GM21529 (cell line): ENCODE data around the gene AVPR2.

ENCODE experiments used
- ATAC-seq: cut with Tn5 transposase; IDR thresholded peaks from one replicate; pipeline ENCODE4 v1.9.1; 2021; ENCODE audit not compliant: unreplicated experiment

AVPR2 gene

DNA sequence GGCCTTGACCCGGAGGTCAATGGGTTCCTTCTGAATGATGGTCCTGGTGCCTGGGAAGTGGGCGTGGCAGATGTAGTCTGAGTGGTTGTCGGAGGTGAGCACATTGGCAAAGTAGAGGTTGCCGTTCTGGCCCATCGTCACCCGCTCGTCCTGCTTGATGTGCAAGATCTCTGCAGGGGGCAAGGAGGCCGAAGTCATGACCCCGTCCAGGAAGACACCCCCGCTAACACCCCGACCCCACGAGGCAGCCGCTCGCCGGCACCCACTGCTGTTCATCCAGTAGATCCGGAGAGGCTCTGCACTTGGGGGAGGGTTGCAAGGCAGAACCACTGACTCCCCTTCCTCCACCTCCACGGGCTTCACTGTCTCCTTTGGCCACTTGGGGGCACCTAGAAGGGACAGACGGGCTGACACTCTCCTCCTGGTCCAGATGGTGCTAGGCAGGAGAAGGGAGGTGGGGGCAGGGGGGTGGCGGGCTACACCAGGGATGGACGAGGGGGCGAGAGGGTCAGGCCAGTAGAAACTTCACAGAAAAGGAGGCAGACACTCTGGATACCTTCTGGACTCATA, 33.6 kb upstream of the AVPR2 start:
- ATAC-seq = no peak

DNA sequence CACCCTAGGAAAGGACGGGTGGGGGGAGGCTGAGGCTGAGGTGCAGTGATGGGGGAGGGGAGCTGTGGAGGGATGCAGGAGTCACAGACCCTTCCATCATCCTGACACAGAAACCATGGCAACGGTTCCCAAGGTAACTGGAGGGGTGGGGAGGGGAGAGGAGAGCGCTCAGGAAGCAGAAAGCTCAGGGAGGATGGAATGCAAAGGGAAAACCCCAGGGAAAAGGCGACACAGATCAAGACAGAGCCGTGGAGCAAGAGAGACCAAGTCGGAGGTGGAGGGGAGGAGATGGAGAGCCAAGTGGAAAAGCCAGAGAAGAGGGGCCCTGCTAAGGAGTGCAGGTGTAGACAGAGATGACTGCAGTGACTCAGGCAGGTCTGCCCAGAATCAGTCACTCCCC, 33.0 kb upstream of the AVPR2 start:
- no peak for ATAC-seq

DNA sequence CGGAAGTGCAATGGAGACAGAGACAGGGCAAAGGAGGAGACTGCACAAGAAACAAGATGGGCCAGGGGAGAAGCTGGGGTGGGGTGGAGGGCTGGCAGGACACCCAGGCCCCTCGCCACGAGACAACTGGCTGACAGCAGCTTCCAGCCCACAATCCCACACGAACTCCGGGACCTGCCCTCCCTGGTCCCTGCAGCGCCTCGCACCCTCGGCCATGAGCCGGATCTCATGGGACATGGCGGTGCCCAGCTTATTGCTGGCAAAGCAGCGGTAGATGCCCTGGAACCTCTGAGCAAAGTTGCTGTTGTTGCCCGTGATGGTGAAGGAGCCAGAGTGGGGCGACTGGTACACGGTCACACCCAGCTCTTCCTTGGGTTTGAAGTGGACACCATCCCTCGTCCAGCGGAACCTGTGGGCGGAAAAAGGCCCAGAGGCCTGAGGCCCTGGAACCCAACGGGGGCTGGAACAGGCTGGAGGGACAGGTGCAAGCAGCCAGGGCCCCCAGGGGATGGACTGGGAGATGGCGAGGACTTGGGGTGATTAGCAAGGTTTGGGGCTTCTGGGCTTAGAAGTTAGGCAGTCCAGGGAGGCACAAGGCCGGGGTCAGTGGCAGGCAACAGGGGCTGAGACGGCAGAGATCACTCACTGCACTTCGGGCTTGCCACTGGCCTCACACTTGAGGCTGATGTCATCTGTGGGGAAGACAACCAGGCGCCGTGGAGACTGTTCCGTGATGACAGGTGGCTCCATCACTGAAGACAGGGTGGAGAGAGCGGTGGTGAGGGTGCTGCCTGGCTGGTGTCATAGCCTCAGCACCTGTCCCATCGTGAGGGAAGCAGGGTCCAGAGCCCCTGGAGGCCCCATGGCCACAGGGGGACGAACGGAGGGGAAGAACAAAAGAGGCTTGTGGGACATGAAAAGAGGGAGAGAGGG, 32.3 kb upstream of the AVPR2 start:
- ATAC-seq = no peak

DNA sequence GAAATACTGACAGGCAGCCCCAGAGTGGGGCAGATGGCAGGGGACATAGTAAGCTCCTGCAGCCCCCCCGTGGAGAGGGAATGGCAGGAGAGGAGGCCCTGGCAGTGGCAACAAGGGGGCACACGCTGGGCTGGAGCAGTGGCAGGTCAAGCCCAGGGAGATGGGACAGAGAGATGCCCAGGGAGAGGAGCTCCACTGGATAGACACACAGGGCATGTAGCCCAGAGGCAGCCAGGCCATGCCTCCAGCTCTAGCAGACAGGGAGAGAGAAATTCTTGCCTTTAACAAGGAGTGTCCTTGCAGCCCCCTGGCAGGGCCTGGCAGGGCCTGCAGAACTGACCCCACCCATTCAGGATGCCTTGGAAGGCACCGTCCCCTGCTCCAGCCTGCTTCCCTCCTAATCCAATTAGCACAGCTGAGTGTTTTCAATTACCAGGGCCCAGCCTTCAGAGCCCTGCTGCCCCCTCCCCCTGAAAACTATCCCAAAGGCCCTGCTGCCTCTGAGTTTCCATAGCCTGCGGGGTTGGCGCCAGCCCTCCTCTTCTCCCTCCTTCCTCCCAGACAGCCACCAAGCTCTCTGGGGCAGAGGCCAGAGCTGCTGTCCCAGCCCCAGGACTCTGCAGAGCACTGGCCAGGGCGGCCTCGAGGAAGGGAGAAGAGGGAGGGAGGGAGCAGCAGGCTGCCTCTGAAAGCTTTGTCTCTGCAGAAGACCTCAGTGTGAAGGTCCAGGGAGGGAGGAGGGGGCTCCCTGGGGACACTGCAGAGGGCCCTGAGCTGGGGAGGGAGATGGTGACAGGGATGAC, 31.0 kb upstream of the AVPR2 start:
- ATAC-seq = no peak

DNA sequence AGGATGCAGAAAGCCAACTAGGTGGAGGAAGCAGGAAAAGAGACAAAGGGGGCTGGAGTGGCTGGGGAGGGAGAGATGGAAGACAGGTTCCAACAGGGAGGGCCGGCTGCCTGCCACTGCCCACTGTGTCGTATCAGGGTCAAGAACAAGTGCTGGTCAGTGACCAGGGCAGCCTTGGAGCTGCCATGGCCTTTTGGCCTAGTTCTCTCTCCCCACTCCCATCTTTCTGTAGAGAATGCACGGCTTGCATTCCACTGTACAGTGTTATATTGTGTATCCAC, 30.4 kb upstream of the AVPR2 start:
- no peak for ATAC-seq

DNA sequence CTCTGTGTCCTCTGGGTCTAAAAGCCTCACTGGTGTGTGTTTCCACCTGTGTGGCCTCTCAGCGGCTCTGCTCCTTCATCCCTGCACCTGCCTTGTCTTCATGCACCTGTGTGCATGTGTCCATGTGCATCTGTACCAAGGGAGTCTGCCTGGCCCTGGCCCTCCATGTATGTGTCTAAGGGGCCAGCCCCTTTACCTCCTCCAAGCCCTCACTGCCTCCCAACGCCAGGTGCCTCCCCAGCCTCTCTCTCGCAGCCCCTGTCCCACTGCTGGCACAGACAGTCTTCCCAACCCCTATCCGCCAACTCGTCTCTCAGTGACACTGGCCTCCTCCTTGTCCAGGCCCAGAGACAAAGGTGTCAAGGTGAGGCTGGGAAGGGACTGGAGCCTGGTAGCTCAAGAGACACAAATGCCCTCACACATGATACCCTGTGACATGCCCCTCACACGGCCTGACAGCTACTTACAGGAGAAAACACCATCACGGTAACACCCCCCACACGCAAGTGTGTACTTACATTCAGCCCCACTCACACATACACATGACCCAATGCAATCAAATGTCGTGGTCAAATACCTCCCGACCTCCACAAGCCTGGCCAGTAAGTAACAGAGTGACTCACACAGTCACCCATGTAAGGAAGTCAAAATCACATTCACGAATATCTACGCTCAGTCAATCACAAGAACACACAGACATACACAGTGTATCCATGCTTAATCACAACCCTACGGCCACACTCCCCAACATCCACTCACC, 29.9 kb upstream of the AVPR2 start:
- no peak for ATAC-seq

DNA sequence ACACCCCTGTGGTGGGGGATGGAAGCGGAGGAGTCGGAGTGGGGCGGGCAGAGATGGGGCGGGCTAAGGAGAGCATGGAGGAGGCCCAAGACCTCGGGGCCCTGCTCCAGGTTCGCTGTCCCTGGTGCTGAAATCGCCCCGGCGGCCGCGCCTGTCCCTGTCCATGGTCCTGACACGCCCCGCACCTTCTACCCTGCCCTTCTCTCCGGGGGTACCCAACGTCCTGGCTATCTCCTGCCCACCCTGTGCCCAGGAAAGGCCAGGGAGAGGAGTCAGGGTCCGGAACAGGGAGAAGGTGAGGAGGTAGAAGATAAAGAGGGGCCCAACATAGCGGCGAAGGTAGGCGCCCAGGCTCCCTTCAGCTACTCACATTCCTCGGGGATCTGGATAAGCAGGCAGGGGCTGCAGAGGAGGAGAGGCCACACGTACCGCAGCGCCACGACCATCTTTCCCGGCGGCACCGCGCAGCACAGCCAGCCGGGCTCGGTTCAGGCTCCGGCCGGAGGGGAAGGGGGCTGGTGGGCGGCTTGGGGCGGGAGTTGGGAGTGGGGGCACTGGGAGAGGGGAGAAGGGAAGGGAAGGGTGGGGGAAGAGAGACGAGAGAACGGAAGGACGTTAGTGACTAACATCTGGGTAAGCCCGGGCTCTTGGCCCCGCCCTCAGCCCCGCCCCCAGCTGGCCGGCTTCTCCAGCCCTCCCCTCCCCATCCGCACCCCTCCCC, 28.9 kb upstream of the AVPR2 start:
- no peak for ATAC-seq

DNA sequence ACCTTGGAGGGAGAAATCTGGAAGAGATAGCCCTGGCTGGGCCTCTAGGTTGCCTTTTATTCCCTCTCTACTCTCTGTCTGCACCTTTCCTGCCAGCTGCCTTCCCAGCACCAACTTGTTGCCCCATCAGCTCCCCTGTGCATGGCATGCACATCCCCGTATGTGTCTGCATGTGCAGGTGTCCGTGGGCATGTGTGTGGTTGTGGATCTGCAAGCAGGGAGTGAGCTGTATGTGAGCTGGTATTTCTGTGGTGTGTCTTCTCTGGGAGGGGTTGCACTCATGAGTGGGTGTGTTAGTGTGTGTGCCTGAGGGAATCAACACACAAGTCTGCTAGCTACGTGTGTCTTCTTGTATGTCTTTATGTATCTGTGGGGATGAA, 28.4 kb upstream of the AVPR2 start:
- ATAC-seq = no peak

DNA sequence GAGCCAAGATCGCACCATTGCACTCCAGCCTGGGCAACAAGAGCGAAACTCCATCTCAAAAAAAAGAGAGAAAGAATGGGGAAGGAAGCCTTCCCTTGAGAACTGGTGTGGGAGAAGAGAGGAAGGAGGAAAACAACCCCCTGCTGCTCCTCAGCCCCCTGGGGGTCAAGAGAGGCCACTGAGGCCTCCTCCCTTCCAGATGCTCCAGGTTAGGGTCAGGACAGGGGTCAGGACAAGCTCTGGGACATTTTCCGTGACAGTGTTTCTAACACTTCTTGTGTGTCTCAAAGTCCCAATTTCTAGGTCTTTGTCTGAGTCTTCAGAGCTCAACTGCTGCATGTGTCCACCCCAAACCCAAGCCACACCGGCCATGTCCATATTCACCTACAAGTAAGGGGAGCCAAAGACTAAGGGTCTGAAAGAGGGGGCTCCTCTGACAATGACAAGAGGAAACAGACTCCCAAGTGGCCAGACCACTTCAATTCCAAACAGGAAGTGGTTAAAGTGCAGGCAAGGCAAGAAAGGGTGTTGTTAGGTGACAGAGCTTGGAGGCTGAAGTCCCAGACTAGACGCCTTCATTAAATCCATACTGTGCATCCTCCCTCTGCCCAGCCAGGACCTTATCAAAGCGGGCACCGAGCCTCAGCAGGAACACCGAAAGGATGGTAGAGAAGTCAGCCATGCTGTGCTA, 26.8 kb upstream of the AVPR2 start:
- no peak for ATAC-seq

DNA sequence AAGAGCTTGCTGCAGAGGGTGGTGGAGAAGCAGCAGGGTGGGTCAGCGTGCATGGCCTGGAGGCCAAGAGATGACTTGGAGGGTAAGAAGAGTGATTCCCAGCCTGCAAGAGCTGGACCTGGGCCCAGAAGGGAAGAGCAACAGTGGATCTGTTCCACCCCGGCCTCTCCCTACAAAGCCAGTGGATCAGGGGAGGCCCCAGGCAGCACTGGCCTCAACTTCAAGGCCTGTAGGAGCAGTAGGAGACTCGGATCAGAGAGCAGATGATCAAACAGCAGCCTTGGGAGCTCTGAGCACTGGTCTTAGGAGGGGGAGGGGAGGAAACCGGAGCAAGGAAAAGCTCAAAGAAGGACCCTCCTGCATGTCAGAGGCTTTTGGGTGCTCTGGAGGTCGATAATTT, 26.1 kb upstream of the AVPR2 start:
- no peak for ATAC-seq

DNA sequence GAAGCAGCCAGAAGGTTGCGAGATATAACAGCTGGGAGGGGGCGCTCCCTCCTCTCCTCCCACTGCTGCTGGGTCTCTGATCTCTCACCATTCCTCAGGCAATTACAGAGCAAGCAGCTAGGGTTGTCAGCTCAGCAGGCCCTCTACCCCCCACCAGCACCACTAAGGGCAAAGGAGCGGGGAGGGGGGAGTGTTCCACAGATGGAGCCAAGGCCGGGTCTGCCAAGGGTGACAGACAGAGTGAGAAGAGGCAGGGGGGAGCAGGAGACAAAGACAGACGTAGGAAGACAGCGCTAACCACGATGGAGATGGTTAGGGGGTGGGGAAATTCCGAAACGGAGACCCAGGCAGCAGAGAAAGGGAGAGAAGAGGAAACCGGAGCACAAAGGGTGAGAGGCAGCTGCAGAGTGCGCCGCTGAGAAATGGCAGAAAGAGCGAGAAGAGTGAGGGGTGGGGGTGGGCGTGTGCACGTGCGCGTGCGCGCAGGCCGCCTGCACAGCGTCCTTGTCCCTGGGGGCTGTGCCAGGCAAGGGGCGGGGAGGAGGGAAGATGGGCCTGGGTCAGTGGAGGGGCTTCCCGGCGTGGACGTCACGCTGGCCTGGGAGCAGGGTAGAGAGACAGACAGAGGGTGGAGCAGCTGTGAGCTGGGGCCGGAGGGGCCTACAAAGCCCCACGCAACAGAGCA, 25.4 kb upstream of the AVPR2 start:
- no peak for ATAC-seq

DNA sequence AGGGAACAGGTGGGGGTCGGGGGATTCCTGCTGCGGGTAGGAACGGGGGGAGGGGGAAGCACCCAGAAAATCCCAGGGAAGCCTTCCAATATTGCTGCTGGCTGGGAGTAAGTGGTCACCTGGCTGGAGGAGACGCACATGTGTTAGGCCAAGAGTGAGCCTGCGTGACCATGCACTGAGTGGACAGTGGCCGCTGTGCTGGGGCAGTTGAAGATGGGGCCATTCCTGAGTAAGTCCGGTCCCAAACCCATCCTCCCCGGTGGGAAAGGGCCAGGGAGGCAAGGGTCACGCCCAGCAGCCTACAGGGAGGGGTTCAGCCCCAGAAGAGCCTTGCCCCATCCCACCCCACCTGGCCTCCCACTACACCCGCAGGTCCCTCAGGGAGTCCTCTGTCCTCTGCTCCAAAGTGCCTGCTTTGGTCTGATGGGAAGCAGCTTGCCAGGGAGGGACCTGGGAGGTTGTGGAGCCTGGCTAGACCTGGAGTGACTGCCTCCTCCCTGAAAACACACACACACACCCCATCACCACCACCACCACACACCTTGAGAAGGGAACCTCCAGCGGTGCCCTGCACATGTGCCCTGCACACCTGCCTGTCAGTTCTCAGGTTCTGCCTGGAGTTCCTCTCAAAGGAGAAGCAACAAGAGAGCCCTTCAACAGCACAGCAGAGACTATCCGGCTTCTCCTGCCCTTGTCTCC, 24.6 kb upstream of the AVPR2 start:
- no peak for ATAC-seq

DNA sequence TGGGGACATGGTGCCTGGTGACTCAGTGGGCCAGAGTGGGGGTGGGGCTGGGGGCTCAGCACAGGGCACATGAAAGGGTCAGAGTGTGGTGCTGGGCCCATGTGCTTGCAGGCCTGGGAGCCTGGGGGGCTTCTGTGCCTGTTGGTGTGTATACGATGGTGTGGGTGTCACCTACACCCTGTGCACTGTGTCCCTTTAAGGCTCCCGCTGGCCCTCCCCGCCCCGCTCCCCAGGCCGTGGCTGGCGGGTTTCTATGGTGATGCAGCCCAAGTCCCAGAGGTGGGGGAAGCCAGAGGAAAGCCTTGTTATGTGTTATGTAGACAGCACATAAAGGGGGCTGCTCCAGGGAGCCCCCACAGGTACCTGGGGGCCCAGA, 24.0 kb upstream of the AVPR2 start:
- ATAC-seq = no peak

DNA sequence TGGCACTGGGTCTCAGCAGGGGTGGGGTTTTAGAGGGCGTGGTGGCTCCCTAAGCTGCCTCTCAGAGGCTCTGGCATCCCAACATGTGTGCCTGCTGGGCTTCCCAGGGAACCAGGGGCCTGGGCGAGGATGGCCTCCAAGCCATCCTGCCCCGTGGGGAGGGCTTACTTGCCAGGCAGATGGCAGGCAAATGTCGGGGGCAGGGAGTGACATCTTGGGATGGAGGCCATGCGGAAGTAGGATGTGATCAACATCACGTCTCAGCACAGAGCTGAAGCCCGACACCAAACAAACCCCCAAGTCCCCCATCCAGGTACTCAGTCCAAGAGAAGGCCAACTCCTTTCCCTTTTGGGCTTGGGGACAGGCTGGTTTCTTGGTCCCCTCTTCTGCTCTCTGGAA, 23.2 kb upstream of the AVPR2 start:
- ATAC-seq = no peak

DNA sequence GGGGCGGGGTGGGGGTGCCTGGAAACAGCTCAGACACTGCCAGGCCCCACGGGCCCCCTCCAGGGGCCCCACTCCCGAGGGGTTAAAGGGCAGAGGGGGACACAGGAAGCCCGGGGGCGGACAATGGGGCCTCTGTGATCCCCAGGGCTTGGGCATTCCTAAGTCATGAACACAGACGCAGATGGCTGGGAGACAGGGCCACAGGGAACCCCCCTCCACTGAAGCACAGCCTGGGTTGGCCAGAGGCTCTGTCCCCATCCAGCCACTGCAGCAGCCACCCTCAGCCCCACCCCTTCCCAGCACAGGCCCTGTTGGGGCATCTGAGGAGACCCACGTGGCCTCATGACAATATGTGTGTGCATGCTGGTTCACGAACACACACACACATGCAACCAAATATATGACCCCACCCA, 22.4 kb upstream of the AVPR2 start:
- no peak for ATAC-seq

DNA sequence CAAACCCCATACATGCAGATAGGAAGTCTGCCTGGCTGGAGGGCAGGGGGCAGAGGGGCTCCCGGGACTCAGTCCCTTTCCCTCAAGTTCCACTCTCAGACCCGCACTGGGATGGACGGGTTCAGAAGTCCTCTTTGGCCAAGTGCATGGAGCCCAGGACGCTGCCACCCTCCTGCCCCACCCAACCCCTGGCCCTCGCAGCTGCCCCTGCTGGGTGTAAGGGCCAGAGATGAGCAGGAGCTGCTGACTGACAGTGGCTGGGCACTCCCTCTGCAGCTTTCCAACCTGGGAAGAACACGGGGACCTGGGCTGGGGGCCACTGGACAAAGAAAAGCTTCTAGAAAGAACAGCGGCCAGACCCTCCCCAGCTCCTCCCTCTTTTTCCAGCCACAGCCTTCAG, 21.9 kb upstream of the AVPR2 start:
- no peak for ATAC-seq

DNA sequence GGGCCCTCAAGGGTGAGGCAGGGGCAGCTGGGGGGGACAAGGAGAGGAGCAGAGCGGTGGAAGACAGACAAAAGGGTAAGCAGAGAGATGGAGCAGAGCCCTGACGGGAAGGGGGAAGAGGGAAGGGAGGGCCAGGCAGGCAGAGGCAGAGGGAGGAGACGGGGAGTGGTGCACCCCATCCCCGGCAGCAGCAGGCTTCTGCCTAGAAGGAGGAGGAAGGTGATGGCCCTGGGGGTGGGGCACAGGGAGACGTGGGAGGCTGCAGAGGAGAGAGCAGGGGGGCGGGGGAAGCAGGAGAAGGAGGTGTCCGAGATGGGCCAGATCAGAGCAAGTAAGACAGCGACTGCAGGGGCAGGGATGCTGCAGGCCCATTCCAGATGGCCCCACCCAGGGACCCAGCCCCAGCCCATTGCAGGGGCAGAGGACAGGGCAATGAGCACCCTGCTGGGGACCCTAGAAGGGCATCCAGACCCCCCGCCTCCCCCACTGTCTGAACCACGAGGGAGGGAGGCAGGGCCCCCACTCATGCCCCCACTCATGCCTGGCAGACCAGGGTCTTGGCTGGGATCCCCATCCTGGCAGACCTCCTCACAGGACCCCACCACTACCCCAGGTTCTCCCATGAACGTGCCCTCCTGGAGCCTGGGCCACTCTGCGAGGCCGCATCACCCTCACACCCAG, 21.2 kb upstream of the AVPR2 start:
- no peak for ATAC-seq

DNA sequence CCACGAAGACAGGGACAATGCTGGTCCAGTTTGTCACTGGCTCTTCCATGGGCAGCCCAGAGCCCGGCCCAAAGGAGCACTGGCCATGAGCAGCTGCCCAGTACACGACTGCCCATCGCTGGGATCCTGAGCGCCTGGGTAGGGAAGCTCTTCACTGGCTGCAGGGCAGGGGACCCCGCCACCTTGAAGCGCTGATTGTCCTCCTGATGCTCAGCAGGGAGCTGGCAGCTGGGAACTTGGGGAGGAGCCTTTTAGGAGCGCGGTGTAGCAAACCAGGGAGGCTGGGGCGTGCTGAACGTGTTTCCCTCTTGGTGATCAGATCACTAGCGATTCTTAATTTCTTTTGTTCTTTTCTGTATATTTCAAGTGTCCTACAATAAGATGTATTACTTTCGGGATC, 20.3 kb upstream of the AVPR2 start:
- no peak for ATAC-seq

DNA sequence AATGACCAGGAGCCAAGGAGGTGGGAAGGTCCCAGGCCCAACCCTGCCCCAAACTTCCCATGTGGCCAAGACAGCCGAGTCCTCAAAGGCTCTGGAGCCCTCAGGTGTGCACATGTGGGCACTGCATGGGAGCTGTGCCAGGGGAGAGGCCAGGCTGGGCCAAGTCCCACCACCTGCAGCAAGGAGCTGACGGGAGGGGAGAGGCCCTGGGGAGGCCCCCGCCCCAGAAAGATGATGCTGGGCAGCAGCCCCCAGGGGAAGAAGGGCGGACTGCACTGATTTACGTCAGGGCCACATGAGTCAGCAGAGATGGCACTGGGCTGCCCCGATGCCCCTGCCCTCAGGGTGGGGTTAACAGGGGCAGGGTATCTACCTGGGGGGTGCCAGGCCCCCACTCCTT, 19.9 kb upstream of the AVPR2 start:
- ATAC-seq = no peak
